Activated CD4-positive, alpha-beta T cell treated with anti-CD3 and anti-CD28 coated beads for 24 hours (primary cell): ENCODE results near the gene TNNI2.
"Not testable (repeated sequence)": the region's sequence is repeated elsewhere in the genome, so short reads cannot be mapped to it uniquely, and the experiment has no call there.

Experiments used
- DNase-seq, 2 donors: peaks; one replicate each; pipeline ENCODE4 v3.0.0-alpha.2; 2020; ENCODE audit warnings: low read depth in 2 of 2

TNNI2 gene

DNA sequence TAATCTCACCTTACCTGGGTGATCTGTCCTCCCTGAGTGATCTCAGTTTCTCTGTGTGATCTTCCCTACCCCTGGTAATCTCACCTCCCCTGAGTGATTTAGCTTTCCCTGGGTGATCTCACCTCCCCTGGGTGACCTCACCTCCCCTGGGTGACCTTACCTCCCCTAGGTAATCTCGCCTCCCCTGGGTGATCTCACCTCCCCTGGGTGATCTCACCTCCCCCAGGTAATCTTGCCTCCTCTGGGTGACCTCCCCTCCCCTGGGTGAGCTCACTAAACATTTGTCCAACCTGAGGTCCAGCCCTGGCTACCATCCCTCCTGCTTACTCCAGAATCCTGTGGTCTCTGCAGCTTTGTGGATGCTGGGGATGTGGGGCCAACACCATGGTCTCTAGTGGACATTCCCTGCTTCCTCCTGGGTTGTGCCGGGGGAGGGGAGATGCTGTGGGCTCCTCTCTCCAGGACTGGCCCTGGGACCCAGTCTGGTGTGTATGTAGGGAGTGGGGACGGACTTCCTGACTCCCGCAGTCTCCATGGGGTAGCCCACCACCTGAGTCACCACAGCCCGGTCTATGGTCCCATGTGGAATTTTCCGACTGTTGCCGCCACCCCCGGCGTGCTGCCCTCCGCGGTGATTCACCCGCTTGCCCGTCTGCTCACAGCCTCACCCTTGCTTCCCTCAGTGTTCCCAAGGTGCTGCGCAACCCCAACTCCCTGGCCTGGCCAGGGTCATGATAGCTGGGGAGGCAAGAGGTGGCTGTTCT, 24.0 kb downstream of the TNNI2 start:
- no peak for DNase-seq

GRCh38 chr11:1863352-1864216, 24.8 kb downstream of the TNNI2 start:
- no peak for DNase-seq

GRCh38 chr11:1864231-1864630, 25.4 kb downstream of the TNNI2 start:
- DNase-seq, result no peak

GRCh38 chr11:1864831-1865665, 26.3 kb downstream of the TNNI2 start:
- no peak for DNase-seq

GRCh38 chr11:1866226-1866625, 27.4 kb downstream of the TNNI2 start:
- no peak for DNase-seq

DNA sequence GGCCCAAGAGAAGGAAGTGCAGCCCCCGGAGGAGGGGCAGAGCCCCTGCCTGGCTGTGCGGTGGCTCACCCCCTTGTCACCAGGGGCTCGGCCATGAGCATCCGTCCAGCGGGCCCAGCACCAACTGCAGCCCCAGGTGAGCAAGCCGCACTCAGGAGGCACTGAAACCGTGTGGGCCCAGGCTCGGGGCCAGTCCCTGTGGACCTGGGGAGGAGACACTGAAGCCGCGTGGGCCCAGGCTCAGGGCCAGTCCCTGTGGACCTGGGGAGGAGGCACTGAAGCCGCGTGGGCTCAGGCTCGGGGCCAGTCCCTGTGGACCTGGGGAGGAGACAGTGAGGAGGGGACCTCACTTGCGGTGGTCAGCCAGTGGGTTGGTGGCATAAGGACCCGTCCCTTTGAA, 28.0 kb downstream of the TNNI2 start:
- no peak for DNase-seq

DNA sequence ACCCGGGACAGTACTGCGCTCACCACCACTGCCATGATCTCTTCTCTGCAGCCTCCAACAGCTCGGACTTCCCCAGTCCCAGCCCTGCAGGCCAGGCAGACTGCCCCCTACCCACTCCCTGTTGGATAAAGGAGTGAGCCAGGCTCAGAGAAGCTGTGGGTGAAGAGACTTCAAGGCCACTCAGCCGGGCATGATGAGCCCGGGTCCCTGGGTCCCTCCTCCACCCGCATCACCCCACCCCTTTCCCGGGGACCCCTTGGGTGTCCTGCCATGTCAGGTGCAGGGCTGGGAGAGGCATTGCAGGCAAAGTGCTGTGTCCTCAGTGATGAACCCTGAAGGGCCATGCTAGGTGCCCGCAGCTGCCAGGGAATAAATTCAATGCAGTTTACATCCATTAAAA, 28.6 kb downstream of the TNNI2 start:
- DNase-seq, result no peak

DNA sequence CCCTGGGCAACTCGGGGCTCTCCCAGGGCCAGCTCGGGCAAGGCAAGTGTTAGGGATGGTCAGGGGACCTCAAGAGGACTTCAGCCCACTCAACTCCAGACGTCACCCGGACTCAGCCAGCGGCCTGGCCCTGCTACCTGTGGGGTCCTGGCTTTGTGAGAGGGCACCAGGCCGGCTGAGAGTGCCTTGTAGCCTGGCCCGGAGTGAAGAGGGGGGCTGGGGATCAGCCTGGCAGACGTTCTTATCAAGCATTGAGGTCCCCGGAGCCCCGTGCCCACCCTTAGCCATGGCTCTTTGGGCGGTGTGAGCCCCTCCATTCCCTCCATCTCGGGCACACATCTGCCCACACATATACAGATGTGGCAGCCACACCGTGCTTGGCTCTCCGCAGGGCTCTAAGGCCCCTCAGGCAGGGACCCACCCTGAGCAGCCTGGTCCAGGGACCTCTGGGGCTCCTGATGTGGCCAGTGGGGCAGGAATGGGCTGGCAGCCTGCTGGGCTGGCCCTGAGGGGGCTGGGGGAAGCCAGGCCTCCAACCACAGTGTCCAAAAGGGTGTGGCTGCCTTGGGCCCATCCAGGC, 29.4 kb downstream of the TNNI2 start:
- DNase-seq, result no peak

GRCh38 chr11:1868636-1869291, 30.0 kb downstream of the TNNI2 start:
- DNase-seq, result no peak

DNA sequence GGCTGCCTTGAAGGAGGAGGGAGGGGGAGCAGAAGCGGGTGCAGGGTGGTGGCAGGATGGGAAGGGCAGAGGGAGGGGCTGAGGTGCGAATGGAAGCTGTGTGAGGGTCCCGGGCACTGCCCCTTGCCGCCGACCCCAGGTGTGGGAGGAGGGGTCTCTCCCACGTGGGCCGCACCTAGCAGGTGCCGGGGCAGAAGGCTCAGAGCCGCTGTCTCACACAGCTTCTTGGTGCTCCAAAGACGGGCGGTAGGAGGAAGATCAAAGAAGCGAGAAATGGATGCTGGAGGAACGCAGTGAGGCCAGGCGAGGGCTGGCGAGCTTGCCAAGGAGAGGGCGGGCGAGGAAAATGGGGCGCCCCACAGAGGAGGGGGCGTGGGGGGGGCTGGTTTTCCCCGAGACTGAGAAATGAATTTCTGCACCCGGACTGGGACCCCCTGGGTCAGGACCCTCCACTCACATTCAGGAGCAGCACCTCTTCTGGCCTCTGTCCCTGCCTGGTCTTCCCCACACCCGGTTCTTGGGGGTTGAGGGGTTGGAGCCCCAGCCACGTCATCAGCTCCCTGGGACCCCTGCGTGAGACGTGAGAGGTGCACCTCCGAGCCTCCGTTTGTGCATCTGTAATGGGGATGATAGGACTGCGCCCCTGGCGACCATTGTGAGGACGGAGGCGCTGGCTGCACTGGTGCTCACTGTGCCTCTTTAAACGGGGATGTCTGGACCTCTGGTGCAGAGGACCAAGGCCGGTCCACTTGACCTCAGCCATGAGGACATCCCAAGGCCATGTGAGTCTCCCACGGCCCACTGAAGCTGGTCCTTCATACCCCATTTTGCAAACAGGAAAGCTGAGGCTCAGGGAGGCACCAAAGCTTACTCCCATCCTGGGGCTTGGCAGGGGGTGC, 30.9 kb downstream of the TNNI2 start:
- no peak for DNase-seq

DNA sequence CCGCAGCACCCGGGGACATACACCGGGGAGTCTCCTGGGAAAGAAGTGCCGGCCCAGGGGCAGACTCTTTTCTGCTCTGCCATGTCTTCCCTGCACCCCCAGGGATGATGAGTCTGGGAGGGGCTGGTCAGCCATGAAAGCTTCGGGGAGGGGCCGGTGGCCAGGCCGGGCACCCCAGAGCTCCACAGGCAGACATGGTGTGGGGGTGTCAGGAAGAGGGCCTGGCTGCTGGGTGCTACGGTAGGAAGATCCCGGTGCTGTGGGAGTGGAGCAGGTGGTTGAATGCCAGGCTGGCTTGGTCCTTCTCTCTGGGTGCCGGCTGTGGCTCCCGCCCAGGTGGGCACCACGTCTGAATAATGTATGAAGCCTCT, 31.5 kb downstream of the TNNI2 start:
- DNase-seq, result no peak

DNA sequence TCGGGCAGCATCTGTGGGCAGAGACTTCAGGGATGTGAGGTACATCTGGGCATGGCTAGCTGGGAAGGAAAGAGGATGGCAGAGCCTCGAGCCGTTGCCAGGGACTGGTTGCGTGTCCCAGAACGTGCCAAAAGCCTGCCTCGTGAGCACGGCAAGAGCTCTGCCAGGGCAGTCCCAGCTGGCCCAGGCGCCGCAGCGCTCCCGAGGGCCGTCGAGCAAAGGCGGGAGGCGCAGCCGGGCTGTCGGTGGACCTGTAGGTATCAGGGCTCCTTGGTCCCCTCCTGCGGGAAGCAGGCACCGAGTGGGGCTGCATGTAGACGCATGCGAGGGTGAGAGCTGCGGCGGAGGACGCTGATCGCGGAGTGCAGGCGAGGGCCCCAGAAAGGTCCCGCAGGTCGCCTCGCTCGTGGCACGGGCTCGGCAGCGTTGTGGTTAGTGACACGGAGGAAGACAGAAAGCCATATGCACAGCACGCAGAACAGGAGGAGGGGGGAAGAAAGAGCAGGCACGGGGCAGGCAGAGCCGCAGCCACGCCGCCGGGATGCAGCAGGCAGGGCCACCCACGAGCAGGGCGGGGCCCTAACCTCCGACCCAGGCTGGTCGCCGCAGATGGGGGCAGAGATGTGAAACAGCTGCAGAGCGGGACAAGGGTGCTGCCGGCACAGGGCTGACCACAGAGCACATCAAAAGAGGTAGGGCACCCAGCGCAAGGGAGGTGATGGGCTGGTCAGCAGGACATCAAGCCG, 32.1 kb downstream of the TNNI2 start:
- DNase-seq, result no peak

GRCh38 chr11:1871531-1871930, 32.8 kb downstream of the TNNI2 start:
- DNase-seq, result no peak

DNA sequence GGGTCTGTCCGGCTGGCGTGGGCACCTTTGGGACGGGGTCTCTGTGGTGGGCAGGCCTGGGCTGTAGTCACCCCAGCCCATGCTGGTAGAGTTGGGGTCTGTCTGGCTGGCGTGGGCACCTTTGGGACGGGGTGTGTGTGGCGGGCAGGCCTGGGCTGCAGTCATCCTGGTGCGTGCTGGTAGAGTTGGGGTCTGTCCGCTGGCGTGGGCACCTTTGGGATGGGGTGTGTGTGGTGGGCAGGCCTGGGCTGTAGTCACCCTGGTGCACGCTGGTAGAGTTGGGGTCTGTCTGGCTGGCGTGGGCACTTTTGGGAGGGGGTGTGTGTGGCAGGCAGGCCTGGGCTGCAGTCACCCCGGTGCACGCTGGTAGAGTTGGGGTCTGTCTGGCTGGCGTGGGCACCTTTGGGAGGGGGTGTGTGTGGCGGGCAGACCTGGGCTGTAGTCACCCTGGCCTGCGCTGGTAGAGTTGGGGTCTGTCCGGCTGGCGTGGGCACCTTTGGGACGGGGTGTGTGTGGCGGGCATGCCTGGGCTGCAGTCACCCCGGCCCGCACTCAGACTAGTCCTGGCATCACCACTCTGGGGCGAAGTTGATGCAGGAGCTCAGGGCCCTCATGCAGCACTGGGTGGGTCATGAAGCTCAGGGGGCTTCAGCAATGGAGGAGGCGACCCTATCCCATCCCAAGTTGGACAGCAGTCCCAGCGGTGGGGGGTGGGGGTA, 33.6 kb downstream of the TNNI2 start:
- DNase-seq, result no peak

GRCh38 chr11:1873048-1873812, 34.4 kb downstream of the TNNI2 start:
- no peak for DNase-seq

DNA sequence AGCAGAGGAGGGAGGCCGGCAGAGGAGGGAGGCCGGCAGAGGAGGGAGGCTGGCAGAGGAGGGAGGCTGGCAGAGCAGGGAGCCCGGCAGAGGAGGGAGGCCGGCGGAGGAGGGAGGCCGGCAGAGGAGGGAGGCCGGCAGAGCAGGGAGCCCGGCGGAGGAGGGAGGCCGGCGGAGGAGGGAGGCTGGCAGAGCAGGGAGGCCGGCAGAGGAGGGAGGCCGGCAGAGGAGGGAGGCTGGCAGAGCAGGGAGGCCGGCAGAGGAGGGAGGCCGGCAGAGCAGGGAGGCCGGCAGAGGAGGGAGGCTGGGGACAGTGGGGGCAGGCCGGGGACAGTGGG, 35.0 kb downstream of the TNNI2 start:
- not testable (repeated sequence) for DNase-seq

DNA sequence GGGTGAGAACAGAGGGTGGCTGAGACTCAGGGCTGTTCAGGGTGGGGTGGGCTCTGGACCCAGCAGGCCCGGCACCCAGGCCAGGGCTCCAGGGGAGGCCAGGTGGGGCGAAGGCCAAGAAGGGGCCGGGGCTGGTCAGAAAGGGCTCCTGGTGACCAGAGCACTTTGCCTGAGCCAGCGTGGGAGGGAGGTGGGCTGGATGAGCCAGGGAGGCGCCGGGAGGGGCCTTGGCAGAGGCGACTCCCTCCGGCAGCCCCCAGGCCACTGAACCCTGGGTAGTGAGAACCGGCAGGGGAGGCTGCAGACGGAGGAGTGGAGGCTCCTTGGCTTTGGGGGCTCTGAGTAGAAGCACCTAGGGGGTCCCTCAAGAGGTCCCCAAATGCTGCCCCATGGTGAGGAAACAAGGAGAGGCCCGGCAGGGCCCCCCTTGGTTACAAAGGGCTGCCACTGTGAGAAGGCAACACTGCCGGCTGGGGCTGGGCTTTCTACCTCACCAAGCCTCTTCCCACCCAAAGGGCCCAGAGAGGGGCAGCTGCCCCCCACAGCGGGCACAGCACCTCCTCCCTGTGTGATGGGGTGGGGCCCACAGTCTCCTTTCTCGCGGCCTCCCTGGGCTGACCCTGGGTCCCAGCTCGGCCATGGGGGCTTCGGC, 35.8 kb downstream of the TNNI2 start:
- DNase-seq, result not testable (repeated sequence)
